ENCODE measurements around the gene EPM2A. TPM values are rescaled to one million over a fixed set of nuclear protein-coding genes. Genes with fewer than 3 reads are reported as not detected.
"Not testable (repeated sequence)": the region's sequence is repeated elsewhere in the genome, so short reads cannot be mapped to it uniquely, and the experiment has no call there.

EPM2A gene
- total and polyA plus RNA-seq, 2 donors (not counting 3 experiments of a cell fraction or from before 2014, with no cell fraction given), result 3.1 to 4.8 TPM

DNA sequence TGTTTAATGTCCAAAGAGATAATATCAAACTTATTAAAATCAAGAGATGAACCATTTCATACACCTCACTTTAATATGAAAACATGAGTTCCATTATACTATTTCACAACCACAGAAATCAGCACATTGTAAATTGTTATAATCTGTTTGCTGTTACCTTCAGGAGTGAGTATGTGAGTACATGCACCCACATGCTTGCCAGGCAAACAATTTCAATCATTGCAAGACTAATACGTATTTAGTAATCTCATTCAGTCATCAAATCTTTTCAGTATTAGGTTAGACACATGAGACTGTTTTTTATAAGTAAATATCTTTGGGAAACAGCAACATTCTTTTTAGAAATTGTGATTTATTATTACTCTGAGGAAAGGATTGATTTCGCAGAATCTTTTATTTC lies 9.3 kb upstream of the EPM2A start:
- Histone ChIP-seq H3K79me2 (ENCODE audit: control insufficient read depth, insufficient read depth, low read length) (no peaks in the 10 kb centered on the region), H3K9ac (replicated peaks; ENCODE audit: extremely low read depth, insufficient read depth, low read length) (no peak overlapping the region), H3K27ac (ENCODE audit: insufficient read depth, low read depth, low read length) (no peak overlapping the region), H3K27me3 (ENCODE audit: control insufficient read depth in 2 of 2, insufficient read depth in 2 of 2, low read length in 2 of 2) (no peaks in the 10 kb centered on the region), H4K20me1 (replicated peaks; ENCODE audit: control insufficient read depth, extremely low read depth, insufficient read depth, low read length) (no peaks in the 10 kb centered on the region), H3K36me3 (ENCODE audit: control insufficient read depth in 2 of 2, extremely low read depth in 1 of 2, insufficient read depth in 2 of 2, low read length in 2 of 2) (no peaks in the 10 kb centered on the region), H3K9me3 (replicated peaks; ENCODE audit: control insufficient read depth, insufficient read depth, low read length) (no peaks in the 10 kb centered on the region), H3K9me1 (replicated peaks; ENCODE audit: control insufficient read depth, extremely low read depth, insufficient read depth, low read length) (no peaks in the 10 kb centered on the region), H3K4me1 (ENCODE audit: control insufficient read depth, extremely low read depth, insufficient read depth, low read length) (no peaks in the 10 kb centered on the region), H3K4me2 (ENCODE audit: insufficient read depth, low read length) (no peak overlapping the region), H3K4me3 (replicated peaks in 1 of 3; ENCODE audit: insufficient read depth in 1 of 3, low read depth in 1 of 3, low read length in 3 of 3) (no peak overlapping the region), H2AFZ (ENCODE audit: low read depth, low read length) (no peak overlapping the region)
- ChIA-PET POLR2A (no interaction called here), CTCF (interaction anchor here (0.8 kb wide), 1 partner anchor 10 kb away, joined by 3 read pairs; the partner anchor contains the start of gene EPM2A)
- no TSS peak for BruUV-seq (replicated peaks)
- FAIRE-seq (no peak), DNase-seq (ENCODE audit: low read depth, low spot score) (no peak)
- dilution Hi-C loops (cut with MboI; ENCODE audit: extremely low pct_ligation_motif_present, low sequenced_read_pairs), result no loop called here
- intact Hi-C loops (cut with micrococcal nuclease), result no loop called here
- no peak for TF ChIP-seq POLR2A (IDR thresholded peaks at IDR 0.05; ENCODE audit: low read depth, low read length)

GRCh38 chr6:145743332-145743731 lies 8.0 kb upstream of the EPM2A start:
- Histone ChIP-seq H3K4me3 (replicated peaks in 1 of 3; ENCODE audit: insufficient read depth in 1 of 3, low read depth in 1 of 3, low read length in 3 of 3) (no peak overlapping the region), H3K9ac (replicated peaks; ENCODE audit: extremely low read depth, insufficient read depth, low read length) (no peak overlapping the region), H3K27me3 (ENCODE audit: control insufficient read depth in 2 of 2, insufficient read depth in 2 of 2, low read length in 2 of 2) (no peaks in the 10 kb centered on the region), H3K27ac (ENCODE audit: insufficient read depth, low read depth, low read length) (no peak overlapping the region), H3K9me1 (replicated peaks; ENCODE audit: control insufficient read depth, extremely low read depth, insufficient read depth, low read length) (no peaks in the 10 kb centered on the region), H3K36me3 (ENCODE audit: control insufficient read depth in 2 of 2, extremely low read depth in 1 of 2, insufficient read depth in 2 of 2, low read length in 2 of 2) (no peaks in the 10 kb centered on the region), H3K4me1 (ENCODE audit: control insufficient read depth, extremely low read depth, insufficient read depth, low read length) (no peaks in the 10 kb centered on the region), H2AFZ (ENCODE audit: low read depth, low read length) (no peak overlapping the region), H3K4me2 (ENCODE audit: insufficient read depth, low read length) (no peak overlapping the region), H4K20me1 (replicated peaks; ENCODE audit: control insufficient read depth, extremely low read depth, insufficient read depth, low read length) (no peaks in the 10 kb centered on the region), H3K79me2 (ENCODE audit: control insufficient read depth, insufficient read depth, low read length) (no peaks in the 10 kb centered on the region), H3K9me3 (replicated peaks; ENCODE audit: control insufficient read depth, insufficient read depth, low read length) (no peaks in the 10 kb centered on the region)
- DNase-seq (ENCODE audit: low read depth, low spot score), result no peak
- ChIA-PET CTCF (interaction anchor here (1.0 kb wide), 1 partner anchor 40 kb away, joined by 4 read pairs; no protein-coding TSS in a partner anchor), POLR2A (no interaction called here)
- no peak for FAIRE-seq
- no peak for TF ChIP-seq GATA2 (IDR thresholded peaks at IDR 0.05; ENCODE audit: insufficient read depth, insufficient read length, low read depth, low read length)
- no peak for TF ChIP-seq MAX (IDR thresholded peaks at IDR 0.05; ENCODE audit: insufficient read depth, insufficient read length)
- no peak for TF ChIP-seq POLR2A (IDR thresholded peaks at IDR 0.05; ENCODE audit: low read depth, low read length)
- TF ChIP-seq FOS (IDR thresholded peaks at IDR 0.05; ENCODE audit: borderline replicate concordance, insufficient read depth, low read length), result no peak
- no peak for TF ChIP-seq EZH2 (IDR thresholded peaks at IDR 0.05; ENCODE audit: borderline replicate concordance, low read depth, low read length, severe bottlenecking)
- TF ChIP-seq, protein P1, sequence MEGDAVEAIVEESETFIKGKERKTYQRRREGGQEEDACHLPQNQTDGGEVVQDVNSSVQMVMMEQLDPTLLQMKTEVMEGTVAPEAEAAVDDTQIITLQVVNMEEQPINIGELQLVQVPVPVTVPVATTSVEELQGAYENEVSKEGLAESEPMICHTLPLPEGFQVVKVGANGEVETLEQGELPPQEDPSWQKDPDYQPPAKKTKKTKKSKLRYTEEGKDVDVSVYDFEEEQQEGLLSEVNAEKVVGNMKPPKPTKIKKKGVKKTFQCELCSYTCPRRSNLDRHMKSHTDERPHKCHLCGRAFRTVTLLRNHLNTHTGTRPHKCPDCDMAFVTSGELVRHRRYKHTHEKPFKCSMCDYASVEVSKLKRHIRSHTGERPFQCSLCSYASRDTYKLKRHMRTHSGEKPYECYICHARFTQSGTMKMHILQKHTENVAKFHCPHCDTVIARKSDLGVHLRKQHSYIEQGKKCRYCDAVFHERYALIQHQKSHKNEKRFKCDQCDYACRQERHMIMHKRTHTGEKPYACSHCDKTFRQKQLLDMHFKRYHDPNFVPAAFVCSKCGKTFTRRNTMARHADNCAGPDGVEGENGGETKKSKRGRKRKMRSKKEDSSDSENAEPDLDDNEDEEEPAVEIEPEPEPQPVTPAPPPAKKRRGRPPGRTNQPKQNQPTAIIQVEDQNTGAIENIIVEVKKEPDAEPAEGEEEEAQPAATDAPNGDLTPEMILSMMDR (IDR thresholded peaks at IDR 0.05; ENCODE audit: extremely low read depth in 1 of 2, insufficient read depth in 1 of 2, low read depth in 1 of 2, low read length in 2 of 2), result no peak
- no peak for TF ChIP-seq POLR2AphosphoS5 (IDR thresholded peaks at IDR 0.05; ENCODE audit: insufficient read depth, low read depth, low read length)
- TF ChIP-seq MYC (IDR thresholded peaks at IDR 0.05; ENCODE audit: low read depth, low read length), result no peak
- no peak for TF ChIP-seq JUN (IDR thresholded peaks at IDR 0.05; ENCODE audit: borderline replicate concordance, insufficient read depth, insufficient read length, low read depth)
- no TSS peak for BruUV-seq (replicated peaks)
- dilution Hi-C loops (cut with MboI; ENCODE audit: extremely low pct_ligation_motif_present, low sequenced_read_pairs), result no loop called here
- intact Hi-C loops (cut with micrococcal nuclease), result no loop called here

- BruUV-seq (replicated peaks); intact Hi-C loops (cut with micrococcal nuclease); H3K79me2 ChIP-seq (ENCODE audit: control insufficient read depth, insufficient read depth, low read length); H3K4me3 ChIP-seq (replicated peaks in 1 of 3; ENCODE audit: insufficient read depth in 1 of 3, low read depth in 1 of 3, low read length in 3 of 3); H3K9me3 ChIP-seq (replicated peaks; ENCODE audit: control insufficient read depth, insufficient read depth, low read length); H3K27ac ChIP-seq (ENCODE audit: insufficient read depth, low read depth, low read length); H3K27me3 ChIP-seq (ENCODE audit: control insufficient read depth in 2 of 2, insufficient read depth in 2 of 2, low read length in 2 of 2); dilution Hi-C loops (cut with MboI; ENCODE audit: extremely low pct_ligation_motif_present, low sequenced_read_pairs); DNase-seq (ENCODE audit: low read depth, low spot score); H3K9me1 ChIP-seq (replicated peaks; ENCODE audit: control insufficient read depth, extremely low read depth, insufficient read depth, low read length); H3K36me3 ChIP-seq (ENCODE audit: control insufficient read depth in 2 of 2, extremely low read depth in 1 of 2, insufficient read depth in 2 of 2, low read length in 2 of 2); H2AFZ ChIP-seq (ENCODE audit: low read depth, low read length); FAIRE-seq; H4K20me1 ChIP-seq (replicated peaks; ENCODE audit: control insufficient read depth, extremely low read depth, insufficient read depth, low read length); H3K4me1 ChIP-seq (ENCODE audit: control insufficient read depth, extremely low read depth, insufficient read depth, low read length); POLR2A ChIA-PET; H3K4me2 ChIP-seq (ENCODE audit: insufficient read depth, low read length); H3K9ac ChIP-seq (replicated peaks; ENCODE audit: extremely low read depth, insufficient read depth, low read length): not testable (repeated sequence)
- CTCF ChIA-PET, result interaction anchor here (1.0 kb wide), 1 partner anchor 39 kb away, joined by 4 read pairs; no protein-coding TSS in a partner anchor
Measured at GRCh38 chr6:145742472-145742871, 7.2 kb upstream of the EPM2A start.
